SK-N-SH (cell line): ENCODE measurements around the gene GARRE1. TPM values are rescaled to one million over a fixed set of nuclear protein-coding genes. Genes with fewer than 3 reads are reported as not detected.

Source experiments
- CTCF ChIA-PET: fragments of 300-600, 350-600 bp; formaldehyde crosslinking; extraction: SDS; loops from one replicate; lab custom pipeline; 2021; lab: Yijun Ruan, JAX
- POLR2A ChIA-PET: fragments of 350-600 bp; sonication (Branson Sonifier 250); formaldehyde crosslinking; extraction: SDS; loops from one replicate; lab custom pipeline; 2020; ENCODE audit warnings: antibody characterized with exemption, inconsistent platforms; lab: Yijun Ruan, JAX
- DNase-seq: peaks from one replicate; pipeline ENCODE4 v3.0.0; 2012
- H2AFZ ChIP-seq: fragments of 200-600 bp; sonication (generic); 2 replicates; pipeline ENCODE4 v1.8.1; 2016; ENCODE audit warnings: antibody characterized with exemption, mild to moderate bottlenecking, low read depth
- H3F3A ChIP-seq: fragments of 200-600 bp; sonication (generic); replicated peaks from 2 replicates; pipeline ENCODE3; 2016; ENCODE audit warnings: antibody characterized with exemption, mild to moderate bottlenecking; ENCODE audit not compliant: insufficient read depth
- H3K27ac ChIP-seq, 2 experiments: fragments of 200-500 bp in 1 of 2; fragments of 200-600 bp in 1 of 2; sonication (Bioruptor generic) in 1 of 2; sonication (generic), shearing (Covaris generic) in 1 of 2; 2 replicates each; pipeline versions ENCODE4 v1.5.1 to v1.6.1; 2014 to 2016; ENCODE audit warnings: low read depth in 2 of 2, inconsistent platforms in 1 of 2, low read length in 1 of 2, mild to moderate bottlenecking in 1 of 2, mixed read lengths in 1 of 2
- H3K27me3 ChIP-seq: fragments of 200-600 bp; sonication (generic), shearing (Covaris generic); 2 replicates; pipeline ENCODE4 v1.6.1; 2016; ENCODE audit warnings: mixed run types; ENCODE audit not compliant: insufficient read depth
- H3K36me3 ChIP-seq, 2 experiments: fragments of 200-500 bp in 1 of 2; fragments of 200-600 bp in 1 of 2; sonication (Bioruptor generic) in 1 of 2; sonication (generic) in 1 of 2; replicated peaks in 1 of 2; 2 replicates each; pipeline versions ENCODE3 to v1.5.1; 2014 to 2016; ENCODE audit warnings: low read length in 1 of 2, mild to moderate bottlenecking in 1 of 2; ENCODE audit not compliant: insufficient read depth in 2 of 2, control insufficient read depth in 1 of 2
- H3K4me1 ChIP-seq, 2 experiments: fragments of 200-500 bp in 1 of 2; fragments of 200-600 bp in 1 of 2; sonication (Bioruptor generic) in 1 of 2; sonication (generic), shearing (Covaris generic) in 1 of 2; 2 replicates each; pipeline versions ENCODE4 v1.5.1 to v1.6.1; 2014 to 2016; ENCODE audit warnings: low read depth in 1 of 2, low read length in 1 of 2, mixed run types in 1 of 2; ENCODE audit not compliant: insufficient read depth in 2 of 2, control insufficient read depth in 1 of 2
- H3K4me2 ChIP-seq: fragments of 200-600 bp; sonication (generic), shearing (Covaris generic); 2 replicates; pipeline ENCODE4 v1.6.1; 2017; ENCODE audit warnings: mixed run types
- H3K4me3 ChIP-seq, 2 experiments: fragments of 200-500 bp in 1 of 2; fragments of 200-600 bp in 1 of 2; sonication (Bioruptor generic) in 1 of 2; sonication (generic), shearing (Covaris generic) in 1 of 2; 2 replicates each; pipeline versions ENCODE4 v1.5.1 to v1.8.1; 2014 to 2016; ENCODE audit warnings: low read depth in 2 of 2, inconsistent platforms in 1 of 2, low read length in 1 of 2, mild to moderate bottlenecking in 1 of 2, mixed read lengths in 1 of 2, moderate library complexity in 1 of 2
- H3K79me2 ChIP-seq: fragments of 200-600 bp; sonication (generic); 2 replicates; pipeline ENCODE4 v1.8.1; 2017; ENCODE audit warnings: mild to moderate bottlenecking; ENCODE audit not compliant: insufficient read depth
- H3K9ac ChIP-seq: fragments of 200-600 bp; sonication (generic); 2 replicates; pipeline ENCODE4 v1.6.1; 2017; ENCODE audit warnings: mixed run types
- H3K9me2 ChIP-seq: fragments of 200-600 bp; sonication (generic); 2 replicates; pipeline ENCODE4 v1.6.1; 2017; ENCODE audit warnings: mixed run types
- H3K9me3 ChIP-seq: fragments of 200-600 bp; sonication (generic); 2 replicates; pipeline ENCODE4 v1.6.1; 2017; ENCODE audit warnings: mixed run types, mild to moderate bottlenecking, moderate library complexity
- H4K20me1 ChIP-seq: fragments of 200-600 bp; sonication (generic); 2 replicates; pipeline ENCODE4 v1.6.1; 2017; ENCODE audit warnings: mild to moderate bottlenecking, mixed run types; ENCODE audit not compliant: insufficient read depth
- CHD2 ChIP-seq: fragments of 150-350 bp; IDR thresholded peaks from 2 replicates; pipeline ENCODE4 v1.6.1; 2018; ENCODE audit warnings: low read length; ENCODE audit not compliant: partially characterized antibody
- EP300 ChIP-seq, 2 experiments: IDR thresholded peaks; 2 replicates each; pipeline versions ENCODE4 v1.4.0 to v1.6.1; 2012; ENCODE audit warnings: borderline replicate concordance in 1 of 2, low read depth in 1 of 2, low read length in 1 of 2
- EZH2phosphoT487 ChIP-seq: fragments of 200-600 bp; sonication (generic); IDR thresholded peaks from 2 replicates; pipeline ENCODE4 v1.6.1; 2017; ENCODE audit warnings: low read depth, mixed run types, mild to moderate bottlenecking, antibody characterized with exemption, moderate library complexity, borderline replicate concordance
- FOXJ3 ChIP-seq: sonication (generic); formaldehyde crosslinking; IDR thresholded peaks from 2 replicates; pipeline ENCODE4 v1.5.1; 2020; ENCODE audit warnings: mild to moderate bottlenecking, missing genetic modification reagents
- GATA2 ChIP-seq: sonication (generic); formaldehyde crosslinking; IDR thresholded peaks from 2 replicates; pipeline ENCODE4 v1.5.0; 2020; ENCODE audit warnings: mild to moderate bottlenecking, missing genetic modification reagents
- JUND ChIP-seq: IDR thresholded peaks from 2 replicates; pipeline ENCODE4 v1.4.0; 2012
- MXI1 ChIP-seq: IDR thresholded peaks from 2 replicates; pipeline ENCODE4 v1.6.1; 2012; ENCODE audit warnings: mild to moderate bottlenecking, low read depth, low read length, improper control_type of control experiment
- POLR2AphosphoS5 ChIP-seq: IDR thresholded peaks from 2 replicates; pipeline ENCODE4 v1.6.1; 2012; ENCODE audit warnings: low read depth, low read length
- RFX5 ChIP-seq: IDR thresholded peaks from 2 replicates; pipeline ENCODE4 v1.6.1; 2012; ENCODE audit warnings: mild to moderate bottlenecking, improper control_type of control experiment, low read length
- RXRA ChIP-seq: IDR thresholded peaks from 2 replicates; pipeline ENCODE4 v1.4.0; 2012; ENCODE audit warnings: low read depth, mild to moderate bottlenecking, borderline replicate concordance
- SIN3A ChIP-seq: IDR thresholded peaks from 2 replicates; pipeline ENCODE4 v1.6.1; 2012; ENCODE audit warnings: low read depth, mild to moderate bottlenecking, low read length, moderate library complexity, borderline replicate concordance
- SMC3 ChIP-seq: IDR thresholded peaks from 2 replicates; pipeline ENCODE4 v1.6.1; 2012; ENCODE audit warnings: low read depth, low read length, improper control_type of control experiment
- TCF12 ChIP-seq: IDR thresholded peaks from 2 replicates; pipeline ENCODE4 v1.4.0; 2012
- TEAD4 ChIP-seq: IDR thresholded peaks from 2 replicates; pipeline ENCODE4 v1.4.0; 2012; ENCODE audit warnings: mild to moderate bottlenecking, borderline replicate concordance; ENCODE audit not compliant: insufficient read depth
- YY1 ChIP-seq: IDR thresholded peaks from 2 replicates; pipeline ENCODE4 v1.4.0; 2012; ENCODE audit warnings: low read depth, mild to moderate bottlenecking
- WGBS: methylation state at CpG from one replicate; pipeline ENCODE4 v1.1.6; 2017; ENCODE audit warnings: low lambda C conversion rate; 5-methylcytosine and 5-hydroxymethylcytosine counted together
- polyA plus RNA-seq, 3 experiments: library from polyadenylated mRNA; depleted of rRNA; stranded (reverse); fragments of >200 nt; gene quantifications; 2 replicates each; pipeline ENCODE4 v1.2.3, GENCODE V29; 2012
- TF ChIP-seq, protein P1 (sequence below): fragments of 200-600 bp; sonication (generic); IDR thresholded peaks from 2 replicates; pipeline ENCODE4 v1.6.1; 2017; ENCODE audit warnings: antibody characterized with exemption, mild to moderate bottlenecking, moderate library complexity
- TF ChIP-seq, protein P2 (sequence below): fragments of 150-350 bp; IDR thresholded peaks from 2 replicates; pipeline ENCODE4 v1.6.1; 2017; ENCODE audit warnings: antibody characterized with exemption, low read length, low read depth, borderline replicate concordance
- TF ChIP-seq, protein P3 (sequence below): IDR thresholded peaks from 2 replicates; pipeline ENCODE4 v1.4.0; 2012; ENCODE audit warnings: low read depth
- TF ChIP-seq, protein P4 (sequence below): fragments of 150-350 bp; IDR thresholded peaks from 2 replicates; pipeline ENCODE4 v1.6.1; 2016; ENCODE audit warnings: mild to moderate bottlenecking, low read depth, low read length
- TF ChIP-seq, protein P5 (sequence below): IDR thresholded peaks from 2 replicates; pipeline ENCODE4 v1.6.1; 2012; ENCODE audit warnings: mild to moderate bottlenecking, low read depth, low read length, moderate library complexity

GARRE1 gene
- polyA plus RNA-seq, 1 of the 3 experiments (the other 2 are of a cell fraction) = 9.7 TPM

DNA sequence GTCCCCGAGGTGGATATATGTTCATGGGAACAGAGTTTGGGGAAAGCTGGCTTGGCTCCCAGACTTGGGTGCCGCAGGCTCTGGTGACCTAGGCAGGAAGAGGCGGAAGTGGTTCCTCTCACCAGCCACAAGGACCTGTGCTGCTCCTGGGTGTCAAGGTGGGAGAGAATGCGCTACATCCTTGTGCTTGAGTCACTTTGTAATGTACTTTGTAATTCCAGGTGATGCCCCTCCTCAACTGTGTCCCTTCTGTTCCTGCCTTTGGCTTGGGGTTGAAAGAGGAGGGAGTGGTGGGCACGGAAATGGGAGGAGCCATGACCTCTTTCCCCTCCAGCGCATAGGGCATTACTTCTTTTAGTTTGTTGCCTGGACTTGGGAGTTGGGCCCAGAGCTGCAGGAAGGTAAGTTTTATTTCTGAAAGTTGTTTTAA lies 10.9 kb downstream of the GARRE1 start:
- Histone ChIP-seq H2AFZ (no peak overlapping the region), H3K4me2 (no peak overlapping the region), H3F3A (peaks cover 17% of the 10 kb centered on the region), H3K27me3 (no peaks in the 10 kb centered on the region), H3K79me2 (peaks cover 88% of the 10 kb centered on the region), H3K4me3 (no peak overlapping the region), H3K9me2 (no peaks in the 10 kb centered on the region), H3K27ac (no peak overlapping the region), H3K4me1 (peaks cover 20 to 35% of the 10 kb centered on the region in 2 experiments), H3K9ac (no peak overlapping the region), H3K36me3 (no peaks in the 10 kb centered on the region), H4K20me1 (no peaks in the 10 kb centered on the region; the same call in 1 of the 2 replicates), H3K9me3 (no peaks in the 10 kb centered on the region)
- TF ChIP-seq CHD2 = no peak
- no peak for TF ChIP-seq GATA2
- no peak for TF ChIP-seq SMC3
- TF ChIP-seq, protein P1, sequence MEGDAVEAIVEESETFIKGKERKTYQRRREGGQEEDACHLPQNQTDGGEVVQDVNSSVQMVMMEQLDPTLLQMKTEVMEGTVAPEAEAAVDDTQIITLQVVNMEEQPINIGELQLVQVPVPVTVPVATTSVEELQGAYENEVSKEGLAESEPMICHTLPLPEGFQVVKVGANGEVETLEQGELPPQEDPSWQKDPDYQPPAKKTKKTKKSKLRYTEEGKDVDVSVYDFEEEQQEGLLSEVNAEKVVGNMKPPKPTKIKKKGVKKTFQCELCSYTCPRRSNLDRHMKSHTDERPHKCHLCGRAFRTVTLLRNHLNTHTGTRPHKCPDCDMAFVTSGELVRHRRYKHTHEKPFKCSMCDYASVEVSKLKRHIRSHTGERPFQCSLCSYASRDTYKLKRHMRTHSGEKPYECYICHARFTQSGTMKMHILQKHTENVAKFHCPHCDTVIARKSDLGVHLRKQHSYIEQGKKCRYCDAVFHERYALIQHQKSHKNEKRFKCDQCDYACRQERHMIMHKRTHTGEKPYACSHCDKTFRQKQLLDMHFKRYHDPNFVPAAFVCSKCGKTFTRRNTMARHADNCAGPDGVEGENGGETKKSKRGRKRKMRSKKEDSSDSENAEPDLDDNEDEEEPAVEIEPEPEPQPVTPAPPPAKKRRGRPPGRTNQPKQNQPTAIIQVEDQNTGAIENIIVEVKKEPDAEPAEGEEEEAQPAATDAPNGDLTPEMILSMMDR = no peak
- no peak for TF ChIP-seq RFX5
- TF ChIP-seq SIN3A = no peak
- no peak for TF ChIP-seq EZH2phosphoT487
- no peak for TF ChIP-seq YY1
- no peak for TF ChIP-seq MXI1
- TF ChIP-seq JUND = no peak
- TF ChIP-seq FOXJ3 = no peak
- no peak for TF ChIP-seq POLR2AphosphoS5
- TF ChIP-seq, protein P2, sequence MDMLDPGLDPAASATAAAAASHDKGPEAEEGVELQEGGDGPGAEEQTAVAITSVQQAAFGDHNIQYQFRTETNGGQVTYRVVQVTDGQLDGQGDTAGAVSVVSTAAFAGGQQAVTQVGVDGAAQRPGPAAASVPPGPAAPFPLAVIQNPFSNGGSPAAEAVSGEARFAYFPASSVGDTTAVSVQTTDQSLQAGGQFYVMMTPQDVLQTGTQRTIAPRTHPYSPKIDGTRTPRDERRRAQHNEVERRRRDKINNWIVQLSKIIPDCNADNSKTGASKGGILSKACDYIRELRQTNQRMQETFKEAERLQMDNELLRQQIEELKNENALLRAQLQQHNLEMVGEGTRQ = no peak
- no peak for TF ChIP-seq RXRA
- no peak for TF ChIP-seq TCF12
- no peak for TF ChIP-seq EP300 (IDR thresholded peaks at IDR 0.05; ENCODE audit: borderline replicate concordance in 1 of 2, low read depth in 1 of 2, low read length in 1 of 2)
- TF ChIP-seq, protein P3, sequence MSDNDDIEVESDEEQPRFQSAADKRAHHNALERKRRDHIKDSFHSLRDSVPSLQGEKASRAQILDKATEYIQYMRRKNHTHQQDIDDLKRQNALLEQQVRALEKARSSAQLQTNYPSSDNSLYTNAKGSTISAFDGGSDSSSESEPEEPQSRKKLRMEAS = no peak
- TF ChIP-seq TEAD4 = no peak
- TF ChIP-seq, protein P4, sequence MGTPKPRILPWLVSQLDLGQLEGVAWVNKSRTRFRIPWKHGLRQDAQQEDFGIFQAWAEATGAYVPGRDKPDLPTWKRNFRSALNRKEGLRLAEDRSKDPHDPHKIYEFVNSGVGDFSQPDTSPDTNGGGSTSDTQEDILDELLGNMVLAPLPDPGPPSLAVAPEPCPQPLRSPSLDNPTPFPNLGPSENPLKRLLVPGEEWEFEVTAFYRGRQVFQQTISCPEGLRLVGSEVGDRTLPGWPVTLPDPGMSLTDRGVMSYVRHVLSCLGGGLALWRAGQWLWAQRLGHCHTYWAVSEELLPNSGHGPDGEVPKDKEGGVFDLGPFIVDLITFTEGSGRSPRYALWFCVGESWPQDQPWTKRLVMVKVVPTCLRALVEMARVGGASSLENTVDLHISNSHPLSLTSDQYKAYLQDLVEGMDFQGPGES = no peak
- TF ChIP-seq, protein P5, sequence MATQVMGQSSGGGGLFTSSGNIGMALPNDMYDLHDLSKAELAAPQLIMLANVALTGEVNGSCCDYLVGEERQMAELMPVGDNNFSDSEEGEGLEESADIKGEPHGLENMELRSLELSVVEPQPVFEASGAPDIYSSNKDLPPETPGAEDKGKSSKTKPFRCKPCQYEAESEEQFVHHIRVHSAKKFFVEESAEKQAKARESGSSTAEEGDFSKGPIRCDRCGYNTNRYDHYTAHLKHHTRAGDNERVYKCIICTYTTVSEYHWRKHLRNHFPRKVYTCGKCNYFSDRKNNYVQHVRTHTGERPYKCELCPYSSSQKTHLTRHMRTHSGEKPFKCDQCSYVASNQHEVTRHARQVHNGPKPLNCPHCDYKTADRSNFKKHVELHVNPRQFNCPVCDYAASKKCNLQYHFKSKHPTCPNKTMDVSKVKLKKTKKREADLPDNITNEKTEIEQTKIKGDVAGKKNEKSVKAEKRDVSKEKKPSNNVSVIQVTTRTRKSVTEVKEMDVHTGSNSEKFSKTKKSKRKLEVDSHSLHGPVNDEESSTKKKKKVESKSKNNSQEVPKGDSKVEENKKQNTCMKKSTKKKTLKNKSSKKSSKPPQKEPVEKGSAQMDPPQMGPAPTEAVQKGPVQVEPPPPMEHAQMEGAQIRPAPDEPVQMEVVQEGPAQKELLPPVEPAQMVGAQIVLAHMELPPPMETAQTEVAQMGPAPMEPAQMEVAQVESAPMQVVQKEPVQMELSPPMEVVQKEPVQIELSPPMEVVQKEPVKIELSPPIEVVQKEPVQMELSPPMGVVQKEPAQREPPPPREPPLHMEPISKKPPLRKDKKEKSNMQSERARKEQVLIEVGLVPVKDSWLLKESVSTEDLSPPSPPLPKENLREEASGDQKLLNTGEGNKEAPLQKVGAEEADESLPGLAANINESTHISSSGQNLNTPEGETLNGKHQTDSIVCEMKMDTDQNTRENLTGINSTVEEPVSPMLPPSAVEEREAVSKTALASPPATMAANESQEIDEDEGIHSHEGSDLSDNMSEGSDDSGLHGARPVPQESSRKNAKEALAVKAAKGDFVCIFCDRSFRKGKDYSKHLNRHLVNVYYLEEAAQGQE = no peak
- no peak for DNase-seq
- 84% methylated on average over 6 of the region's 6 CpGs for WGBS
- POLR2A ChIA-PET = no interaction called here
- CTCF ChIA-PET = no interaction called here
